ENCODE data around the gene NKAIN2.

The NKAIN2 gene

GRCh38 chr6:124190256-124190655 is 386.6 kb downstream of the NKAIN2 start:
- peak; percentile 2 for DNase-seq (ENCODE audit: low spot score)
- no peak overlapping the region for H3K27ac ChIP-seq
- ChIA-PET POLR2A (ENCODE audit: low non-redundant PET) (no interaction called here), CTCF (interaction anchor here (0.6 kb wide), 1 partner anchor 50 kb away, joined by 3 read pairs; no protein-coding TSS in a partner anchor)
- TF ChIP-seq CTCF (conservative IDR thresholded peaks at IDR 0.05; ENCODE audit: low read depth): no peak

- TF ChIP-seq CTCF (conservative IDR thresholded peaks at IDR 0.05; ENCODE audit: low read depth): no peak
- no peak overlapping the region for H3K27ac ChIP-seq
- ChIA-PET CTCF (no interaction called here), POLR2A (ENCODE audit: low non-redundant PET) (no interaction called here)
- DNase-seq (ENCODE audit: low spot score): no peak
Observed at GRCh38 chr6:124193132-124193531, 389.5 kb downstream of the NKAIN2 start.

- H3K27ac ChIP-seq: no peak overlapping the region
- ChIA-PET CTCF (no interaction called here), POLR2A (ENCODE audit: low non-redundant PET) (no interaction called here)
- TF ChIP-seq CTCF (conservative IDR thresholded peaks at IDR 0.05; ENCODE audit: low read depth): no peak
- DNase-seq (ENCODE audit: low spot score): no peak
Observed at GRCh38 chr6:124197148-124197547, 393.5 kb downstream of the NKAIN2 start.

- DNase-seq (ENCODE audit: low spot score): no peak
- H3K27ac ChIP-seq: no peak overlapping the region
- ChIA-PET POLR2A (ENCODE audit: low non-redundant PET) (no interaction called here), CTCF (no interaction called here)
- no peak for TF ChIP-seq CTCF (conservative IDR thresholded peaks at IDR 0.05; ENCODE audit: low read depth)
Observed at GRCh38 chr6:124199286-124199685, 395.6 kb downstream of the NKAIN2 start.

- TF ChIP-seq CTCF (conservative IDR thresholded peaks at IDR 0.05; ENCODE audit: low read depth): no peak
- CTCF ChIA-PET: interaction anchor here (0.7 kb wide), 1 partner anchor 660 kb away, joined by 3 read pairs; no protein-coding TSS in a partner anchor
- H3K27ac ChIP-seq: no peak overlapping the region
- POLR2A ChIA-PET (ENCODE audit: low non-redundant PET): no interaction called here
- no peak for DNase-seq (ENCODE audit: low spot score)
Observed at GRCh38 chr6:124200661-124201060, 397.0 kb downstream of the NKAIN2 start.

GRCh38 chr6:124203101-124203811 is 399.6 kb downstream of the NKAIN2 start:
- peak; percentile 50 for DNase-seq (ENCODE audit: low spot score)
- no peak for TF ChIP-seq CTCF (conservative IDR thresholded peaks at IDR 0.05; ENCODE audit: low read depth)
- POLR2A ChIA-PET (ENCODE audit: low non-redundant PET): no interaction called here
- CTCF ChIA-PET: no interaction called here
- H3K27ac ChIP-seq: no peak overlapping the region

Measured in RWPE1 (cell line).